Activated T-cell treated with anti-CD3 and anti-CD28 coated beads for 24 hours (primary cell): ENCODE results near the gene CAPN13.

Experiments used
- DNase-seq: peaks from one replicate; pipeline ENCODE4 v3.0.0-alpha.2; 2020; ENCODE audit warnings: low read depth

CAPN13 gene

GRCh38 chr2:30764021-30764800 is 43.0 kb downstream of the CAPN13 start:
- no peak for DNase-seq

DNA sequence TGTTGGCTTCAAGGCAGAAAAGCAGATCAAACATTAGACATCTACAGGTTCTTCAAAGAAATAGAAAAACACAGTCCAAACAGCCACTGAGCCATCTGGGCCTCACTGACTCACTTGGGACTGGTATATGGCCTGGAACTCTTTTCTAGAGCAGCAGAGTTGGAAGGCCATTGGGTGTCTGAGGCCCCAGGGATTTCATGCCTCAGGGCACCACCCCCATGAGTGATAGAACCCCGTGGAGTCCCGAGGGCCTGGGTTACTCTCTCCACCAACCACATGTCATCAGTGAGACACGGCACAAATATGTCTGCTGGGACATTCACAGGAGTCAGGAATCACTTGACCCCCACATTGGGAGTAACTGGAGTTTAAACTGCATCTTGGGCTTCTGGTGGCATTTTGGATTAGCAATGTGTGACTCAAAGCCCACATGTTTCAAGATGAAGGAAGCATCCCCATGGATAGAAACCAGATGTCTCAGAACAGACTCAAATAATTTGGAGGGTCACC is 44.0 kb downstream of the CAPN13 start:
- DNase-seq = no peak

DNA sequence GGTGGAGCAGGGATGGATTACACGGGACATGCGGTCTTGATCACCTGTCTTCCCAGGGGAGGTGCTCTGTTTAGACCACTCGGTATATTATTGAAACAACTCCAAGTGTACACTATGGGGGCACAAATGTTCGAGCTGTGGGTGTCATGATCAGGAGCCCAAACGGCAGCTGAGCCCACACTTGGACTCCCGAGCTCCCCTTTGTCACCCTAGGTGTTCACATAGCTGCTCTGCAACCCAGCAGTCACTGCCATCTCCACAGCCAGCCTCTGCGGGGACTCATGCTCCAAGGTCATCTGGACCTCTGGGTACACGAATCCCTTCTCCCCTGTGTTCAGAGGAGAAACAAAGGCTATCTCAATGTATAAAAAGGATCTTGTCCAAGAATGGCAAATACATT is 46.0 kb downstream of the CAPN13 start:
- no peak for DNase-seq

- no peak for DNase-seq
Measured at GRCh38 chr2:30759481-30759880, 47.8 kb downstream of the CAPN13 start.

DNA sequence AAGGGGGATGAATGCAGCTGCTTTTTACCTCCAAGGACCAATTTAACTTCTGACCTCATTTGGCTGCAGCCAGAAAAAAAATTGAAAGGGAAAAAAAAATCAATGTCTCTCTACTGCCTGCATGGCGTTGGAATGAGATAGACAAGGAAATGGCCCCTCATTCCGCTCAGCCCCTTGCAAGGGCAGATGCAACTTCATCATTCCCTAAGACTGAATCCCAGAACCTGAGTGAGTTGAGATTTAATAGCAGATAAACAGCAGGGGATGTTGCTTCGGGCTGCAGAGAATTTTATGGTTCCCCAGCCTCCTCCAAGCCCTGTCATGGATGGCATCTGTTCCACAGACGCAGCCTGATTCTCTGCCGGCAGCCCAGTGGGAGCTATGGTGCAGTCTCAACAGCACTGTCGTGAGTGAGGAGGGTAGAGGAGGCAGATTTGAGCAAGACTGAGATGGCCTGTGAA is 49.0 kb downstream of the CAPN13 start:
- DNase-seq = no peak

DNA sequence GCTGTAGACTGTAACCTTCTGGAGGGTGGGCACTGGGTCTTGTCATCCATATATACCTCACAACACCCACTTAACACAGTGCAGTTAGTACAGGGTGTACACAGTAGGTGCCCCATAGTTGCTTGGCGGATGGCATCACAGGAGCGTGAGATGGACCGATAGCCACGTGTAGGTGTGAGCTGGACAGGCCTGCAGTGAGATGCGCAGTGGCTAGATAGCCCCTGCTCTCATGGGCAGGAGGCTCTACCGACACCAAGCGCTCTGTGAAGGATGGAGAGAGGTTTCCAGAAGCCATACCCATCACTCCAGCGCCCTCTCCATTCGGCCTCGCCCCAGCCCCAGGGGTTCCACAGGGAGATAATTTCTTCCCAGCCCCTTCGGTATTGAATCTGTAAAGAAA is 49.5 kb downstream of the CAPN13 start:
- DNase-seq = no peak

GRCh38 chr2:30756971-30757370 is 50.3 kb downstream of the CAPN13 start:
- no peak for DNase-seq

- no peak for DNase-seq
Measured at GRCh38 chr2:30756051-30756719, 51.1 kb downstream of the CAPN13 start.

- DNase-seq = no peak
Measured at GRCh38 chr2:30753630-30754029, 53.6 kb downstream of the CAPN13 start.

- DNase-seq = no peak
Measured at GRCh38 chr2:30752811-30753210, 54.4 kb downstream of the CAPN13 start.

DNA sequence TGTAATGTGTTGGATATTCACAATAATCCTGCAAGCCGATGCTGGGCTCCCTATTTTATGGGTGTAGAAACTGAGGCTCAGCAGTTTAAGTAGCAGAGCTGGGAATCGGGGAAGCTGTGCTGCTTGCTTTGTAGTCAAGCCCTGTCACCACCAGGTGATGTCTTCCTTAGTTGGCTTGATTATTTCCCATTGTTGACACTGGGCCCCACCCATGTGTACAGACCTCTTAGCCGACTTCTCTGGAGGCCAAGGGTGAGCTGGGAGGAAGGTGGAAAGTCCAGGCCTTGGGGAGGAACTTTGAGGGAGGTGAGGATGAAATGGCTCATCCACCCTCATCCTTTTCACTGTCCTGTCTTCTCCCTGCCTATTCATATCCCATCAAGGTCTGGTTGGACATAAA is 60.0 kb downstream of the CAPN13 start:
- DNase-seq = no peak

DNA sequence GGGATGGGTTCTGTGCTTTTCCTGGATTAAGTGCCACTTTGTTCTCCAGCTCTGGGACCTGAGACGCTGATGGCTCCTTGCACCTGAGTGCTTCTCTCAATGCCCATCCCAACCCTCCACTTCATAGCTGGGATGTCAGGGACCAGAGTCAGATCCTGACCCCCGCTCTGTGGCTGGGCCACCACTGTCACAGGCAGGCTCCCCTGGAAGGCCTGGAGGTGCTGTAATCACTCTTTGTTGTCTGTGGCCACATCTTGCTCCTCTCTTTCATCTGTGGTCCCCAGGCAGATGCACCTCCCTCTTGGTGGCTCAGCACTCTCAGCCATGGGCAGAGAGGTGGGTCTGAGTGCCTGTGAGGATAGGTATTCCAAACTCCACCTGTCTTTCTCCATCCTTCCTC is 62.4 kb downstream of the CAPN13 start:
- DNase-seq = no peak

DNA sequence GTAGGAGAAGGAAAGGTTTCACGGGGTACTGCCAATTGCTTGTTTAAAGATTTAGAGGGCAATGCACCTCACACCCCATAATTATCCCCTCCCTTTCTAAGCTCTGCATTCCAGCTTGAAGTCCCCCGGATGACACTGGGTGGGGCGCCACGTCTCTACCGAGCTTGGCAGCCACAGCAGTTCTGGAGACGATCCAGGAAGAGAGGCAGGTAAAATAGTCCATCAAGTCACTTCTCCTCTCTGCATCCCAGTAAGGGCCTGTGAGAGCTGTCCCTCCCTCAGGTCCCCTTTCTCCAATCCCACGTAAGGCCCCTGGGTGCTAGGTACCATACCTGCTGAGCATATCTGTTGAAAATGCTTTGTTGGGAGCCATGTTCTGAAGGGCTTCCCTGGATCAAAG is 65.7 kb downstream of the CAPN13 start:
- no peak for DNase-seq

DNA sequence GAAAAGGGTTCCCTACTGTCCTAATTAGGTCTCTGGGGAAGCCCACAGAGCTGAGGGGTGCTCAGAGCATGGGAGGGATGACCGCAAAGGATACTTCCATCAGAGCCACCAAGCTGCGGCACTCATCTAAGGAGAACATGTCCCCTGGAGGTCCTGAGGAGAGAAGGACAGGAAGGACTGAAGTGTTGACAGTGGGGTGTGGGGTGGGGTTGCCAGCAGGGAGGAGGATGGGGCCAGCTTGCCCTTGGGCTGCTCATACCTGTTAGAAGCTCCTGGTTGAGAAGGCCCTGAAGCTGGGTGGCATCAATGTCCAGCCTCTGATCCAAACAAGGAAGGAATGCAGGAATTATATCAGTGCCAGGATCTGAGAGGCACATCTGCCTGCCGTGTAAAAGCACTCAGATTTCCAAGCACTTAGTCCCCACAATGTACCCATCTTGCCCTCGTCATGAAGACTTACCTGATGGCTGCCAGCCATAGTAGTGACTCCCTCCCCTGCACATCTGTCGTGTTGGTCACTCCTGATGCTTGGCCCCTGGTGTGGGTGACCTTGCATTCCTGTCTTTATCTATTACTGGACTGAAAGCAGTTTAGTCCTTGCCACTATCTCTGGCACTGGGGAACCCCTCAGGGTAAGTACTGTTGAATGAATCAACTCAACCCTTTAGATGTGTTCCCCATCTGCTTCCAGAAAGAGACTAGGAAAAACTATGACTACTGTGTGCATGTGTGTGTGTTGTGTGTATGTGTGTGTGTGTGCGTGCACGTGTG is 68.9 kb downstream of the CAPN13 start:
- DNase-seq = no peak

GRCh38 chr2:30737326-30737610 is 70.0 kb downstream of the CAPN13 start:
- DNase-seq = no peak

- no peak for DNase-seq
Measured at GRCh38 chr2:30736461-30737325, 70.6 kb downstream of the CAPN13 start.

- no peak for DNase-seq
Measured at GRCh38 chr2:30733876-30734520, 73.2 kb downstream of the CAPN13 start.

DNA sequence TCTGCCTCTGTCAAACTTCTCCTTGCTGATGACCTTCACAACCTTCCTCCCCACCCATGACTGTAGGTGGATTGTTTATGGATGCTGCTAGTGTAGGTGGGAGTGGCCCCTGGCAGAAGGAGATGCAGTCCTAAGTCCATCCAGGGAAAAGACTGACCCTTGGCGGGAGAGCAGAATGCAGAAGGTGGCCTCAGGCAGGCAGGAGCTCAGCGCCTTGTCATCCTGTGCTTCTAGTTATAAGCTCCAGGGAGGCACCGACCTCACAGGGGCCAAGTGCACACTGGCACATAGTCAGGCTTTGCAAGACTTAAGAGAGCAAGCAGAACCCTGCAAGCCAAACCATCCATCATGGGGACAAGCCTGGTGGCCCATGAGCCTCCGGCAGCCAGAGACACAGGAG is 74.4 kb downstream of the CAPN13 start:
- no peak for DNase-seq

DNA sequence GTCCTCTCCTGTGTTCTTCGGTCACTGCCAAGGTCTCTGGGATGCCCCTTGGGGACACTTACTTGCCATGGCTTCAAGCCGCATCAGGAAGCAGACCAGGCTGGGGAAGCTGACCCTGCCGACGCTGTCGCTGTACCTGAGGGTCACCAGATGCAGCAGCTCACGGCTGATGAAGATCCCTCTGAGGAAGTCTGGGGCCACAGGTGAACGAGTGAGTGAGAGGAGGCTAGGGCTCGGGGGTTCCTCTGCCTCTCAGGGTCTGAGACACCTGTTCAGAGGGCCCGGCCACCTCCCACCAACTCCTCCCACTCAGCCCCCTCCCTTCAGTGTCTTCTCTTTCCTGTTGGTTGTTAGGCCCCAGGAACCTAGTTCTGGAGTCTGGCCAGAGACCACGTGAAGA is 74.9 kb downstream of the CAPN13 start:
- no peak for DNase-seq

GRCh38 chr2:30731706-30732105 is 75.5 kb downstream of the CAPN13 start:
- no peak for DNase-seq
